Activated CD4-positive, CD25-positive, alpha-beta regulatory T cell (primary cell): ENCODE data around the gene PHLPP2.
A peak's percentile ranks its signal among the peaks of the same experiment; 100 is the strongest.

Source experiments
- DNase-seq, 4 experiments: peaks; one replicate each; lab custom pipeline; 2025; lab: John Stamatoyannopoulos, UW

Gene PHLPP2, protein sequence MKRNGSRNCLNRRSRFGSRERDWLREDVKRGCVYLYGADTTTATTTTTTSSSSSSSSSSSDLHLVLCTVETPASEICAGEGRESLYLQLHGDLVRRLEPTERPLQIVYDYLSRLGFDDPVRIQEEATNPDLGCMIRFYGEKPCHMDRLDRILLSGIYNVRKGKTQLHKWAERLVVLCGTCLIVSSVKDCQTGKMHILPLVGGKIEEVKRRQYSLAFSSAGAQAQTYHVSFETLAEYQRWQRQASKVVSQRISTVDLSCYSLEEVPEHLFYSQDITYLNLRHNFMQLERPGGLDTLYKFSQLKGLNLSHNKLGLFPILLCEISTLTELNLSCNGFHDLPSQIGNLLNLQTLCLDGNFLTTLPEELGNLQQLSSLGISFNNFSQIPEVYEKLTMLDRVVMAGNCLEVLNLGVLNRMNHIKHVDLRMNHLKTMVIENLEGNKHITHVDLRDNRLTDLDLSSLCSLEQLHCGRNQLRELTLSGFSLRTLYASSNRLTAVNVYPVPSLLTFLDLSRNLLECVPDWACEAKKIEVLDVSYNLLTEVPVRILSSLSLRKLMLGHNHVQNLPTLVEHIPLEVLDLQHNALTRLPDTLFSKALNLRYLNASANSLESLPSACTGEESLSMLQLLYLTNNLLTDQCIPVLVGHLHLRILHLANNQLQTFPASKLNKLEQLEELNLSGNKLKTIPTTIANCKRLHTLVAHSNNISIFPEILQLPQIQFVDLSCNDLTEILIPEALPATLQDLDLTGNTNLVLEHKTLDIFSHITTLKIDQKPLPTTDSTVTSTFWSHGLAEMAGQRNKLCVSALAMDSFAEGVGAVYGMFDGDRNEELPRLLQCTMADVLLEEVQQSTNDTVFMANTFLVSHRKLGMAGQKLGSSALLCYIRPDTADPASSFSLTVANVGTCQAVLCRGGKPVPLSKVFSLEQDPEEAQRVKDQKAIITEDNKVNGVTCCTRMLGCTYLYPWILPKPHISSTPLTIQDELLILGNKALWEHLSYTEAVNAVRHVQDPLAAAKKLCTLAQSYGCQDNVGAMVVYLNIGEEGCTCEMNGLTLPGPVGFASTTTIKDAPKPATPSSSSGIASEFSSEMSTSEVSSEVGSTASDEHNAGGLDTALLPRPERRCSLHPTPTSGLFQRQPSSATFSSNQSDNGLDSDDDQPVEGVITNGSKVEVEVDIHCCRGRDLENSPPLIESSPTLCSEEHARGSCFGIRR (N-terminal part only)

GRCh38 chr16:71724320-71724751 is at the start of gene PHLPP2:
Gene PHLPP2 (minus strand): TSS chr16:71724701. CDS start chr16:71714795, 9,906 bp downstream.
- DNase-seq = no peak

DNA sequence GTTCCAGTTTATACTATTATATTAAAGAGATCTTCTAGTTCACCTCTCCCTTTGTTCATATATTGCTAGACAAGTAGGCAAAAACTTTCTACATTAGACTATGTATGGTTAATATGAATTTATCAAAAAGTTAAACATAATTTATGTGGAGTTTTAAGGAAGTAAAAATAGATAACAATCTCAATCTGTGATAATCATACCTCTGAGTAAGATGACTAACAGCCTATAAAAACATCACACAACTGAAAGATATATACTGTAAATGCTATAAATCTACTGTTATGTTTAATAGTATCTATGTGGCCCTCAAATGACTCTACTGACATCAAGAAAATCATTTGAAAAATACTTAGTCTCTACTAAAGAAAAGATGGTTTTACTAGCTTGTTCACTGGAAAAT is 47.1 kb upstream of the PHLPP2 start:
- DNase-seq = no peak

DNA sequence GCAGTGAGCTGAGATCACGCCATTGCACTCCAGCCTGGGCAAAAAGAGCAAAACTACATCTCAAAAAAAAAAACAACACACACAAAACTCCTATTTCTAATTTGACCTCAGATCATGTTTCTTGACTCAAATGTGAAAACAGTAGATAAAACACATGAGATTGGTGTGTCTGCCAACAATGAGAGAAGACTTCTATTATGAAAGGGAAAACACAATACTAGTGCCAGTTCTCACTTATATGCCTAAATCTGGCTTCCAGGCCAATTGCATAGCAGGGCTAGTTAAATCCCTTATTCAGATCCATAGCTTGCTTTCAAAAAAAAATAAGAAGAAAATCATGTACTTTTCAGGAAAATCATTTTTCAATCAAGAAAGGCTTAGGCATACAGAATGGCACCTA is 44.7 kb upstream of the PHLPP2 start:
- no peak for DNase-seq

DNA sequence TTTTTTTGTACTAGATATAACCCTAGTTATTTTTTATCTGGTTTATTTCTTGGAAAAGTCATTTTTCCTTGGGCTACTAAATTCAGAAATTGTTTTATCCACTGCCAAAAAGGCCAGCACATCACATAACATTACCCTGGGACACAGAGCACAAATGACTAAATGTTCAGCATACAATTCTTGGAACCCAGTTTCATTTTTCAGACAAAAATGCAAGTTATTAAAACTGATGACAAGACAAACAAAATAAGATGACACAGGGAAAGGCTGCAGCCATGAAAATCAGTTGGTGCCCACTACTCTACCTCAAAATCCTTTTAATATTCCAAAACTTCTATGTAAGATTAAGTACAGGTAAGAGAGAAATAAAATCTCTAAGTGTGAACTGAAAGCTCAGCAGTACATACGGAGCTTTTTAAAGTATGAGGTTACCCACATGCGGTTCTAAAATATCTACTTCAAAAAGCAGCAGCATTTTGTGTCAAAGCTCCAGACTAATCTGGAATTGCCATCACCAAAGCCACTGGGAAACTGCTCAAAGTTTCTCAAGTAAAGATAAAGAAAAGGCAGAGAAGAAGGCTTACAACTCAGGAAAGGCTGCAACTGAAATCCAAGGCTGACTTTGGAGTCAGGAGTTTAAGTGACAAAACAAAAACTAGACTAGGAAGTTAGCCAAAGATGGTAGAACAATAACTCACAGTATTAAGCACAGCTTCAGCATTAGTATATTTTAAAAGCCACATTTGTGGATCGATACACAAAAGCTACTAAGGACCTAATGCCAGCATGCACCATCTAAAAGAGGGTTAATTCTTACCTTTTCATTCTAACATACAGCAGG is 42.8 kb upstream of the PHLPP2 start:
- DNase-seq = no peak

DNA sequence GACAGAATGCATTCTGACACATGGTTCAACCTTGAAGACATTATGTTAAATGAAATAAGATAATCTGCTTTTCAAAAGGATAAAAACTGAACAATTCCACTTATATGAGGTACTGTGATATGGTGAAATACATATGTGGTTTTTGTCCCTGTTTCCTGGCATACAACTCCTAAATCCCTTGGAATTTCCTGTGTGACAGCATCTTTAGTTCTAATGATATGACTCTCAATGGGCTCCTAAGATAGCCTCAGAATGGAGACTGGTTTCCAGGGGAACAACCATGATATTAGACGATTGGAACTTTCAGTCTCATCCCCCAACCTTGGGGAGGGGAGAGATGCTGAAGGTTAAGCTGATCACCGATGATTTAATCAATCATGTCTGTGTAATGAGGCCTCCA is 37.7 kb upstream of the PHLPP2 start:
- no peak for DNase-seq

GRCh38 chr16:71761097-71761496 is 36.6 kb upstream of the PHLPP2 start:
- no peak for DNase-seq

DNA sequence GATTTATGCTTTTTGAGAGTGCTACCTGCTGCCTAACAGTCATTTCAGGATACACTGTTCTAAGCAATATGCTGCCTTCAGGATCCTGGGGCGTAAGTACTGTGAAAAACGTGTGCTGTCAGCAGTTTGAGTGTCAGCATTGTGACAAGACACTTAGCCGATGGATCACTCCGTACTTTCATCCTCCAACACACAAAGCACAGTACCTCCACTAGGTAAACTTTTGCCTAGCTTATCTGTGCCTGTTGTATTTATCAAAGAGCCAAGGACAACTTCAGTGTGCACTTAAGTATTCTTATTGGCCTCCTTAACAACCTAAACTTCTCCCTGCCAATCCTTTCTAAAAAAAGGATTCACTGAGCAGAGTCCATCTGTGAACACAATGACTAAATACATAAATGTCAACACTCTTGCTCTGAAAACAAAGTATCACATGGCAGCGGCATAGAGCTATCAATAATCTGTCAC is 33.8 kb upstream of the PHLPP2 start:
- DNase-seq = no peak

DNA sequence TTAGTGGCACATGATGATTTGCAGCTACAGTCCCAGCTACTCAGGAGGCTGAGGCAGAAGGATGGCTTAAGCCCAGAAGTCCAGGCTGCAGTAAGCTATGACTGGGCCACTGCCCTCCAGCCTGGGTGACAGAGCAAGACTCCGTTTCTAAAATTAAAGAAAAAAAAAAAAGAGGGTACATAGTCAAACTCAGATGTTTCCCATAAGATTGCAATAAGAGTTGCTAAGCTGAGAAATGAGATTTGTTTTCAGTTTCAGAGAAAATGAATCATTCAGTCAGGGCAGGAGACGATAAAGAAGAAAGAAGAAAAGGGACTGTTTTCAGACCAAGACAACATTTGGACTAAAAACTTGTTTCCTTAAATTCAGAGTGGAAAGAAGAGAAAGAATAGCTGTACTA is 30.2 kb upstream of the PHLPP2 start:
- no peak for DNase-seq

DNA sequence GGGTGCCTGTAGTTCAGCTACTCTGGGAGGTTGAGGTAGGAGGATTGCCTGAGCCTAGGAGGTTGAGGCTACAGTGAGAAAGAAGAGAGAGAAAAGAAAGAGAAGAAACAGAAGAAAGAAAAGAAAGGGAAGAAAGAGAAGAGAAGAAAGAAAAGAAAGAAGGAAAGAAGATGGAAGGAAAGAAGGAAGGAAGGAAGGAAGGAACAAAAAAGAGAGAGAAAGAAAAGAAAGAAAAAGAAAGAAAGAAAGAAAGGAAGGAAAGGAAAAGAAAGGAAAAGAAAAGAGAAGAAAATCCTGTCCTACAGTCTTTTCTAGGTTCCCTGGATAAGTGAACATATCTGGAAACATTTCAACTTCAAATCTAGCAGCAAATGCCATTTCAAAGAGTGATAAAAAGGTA is 29.6 kb upstream of the PHLPP2 start:
- DNase-seq = no peak

DNA sequence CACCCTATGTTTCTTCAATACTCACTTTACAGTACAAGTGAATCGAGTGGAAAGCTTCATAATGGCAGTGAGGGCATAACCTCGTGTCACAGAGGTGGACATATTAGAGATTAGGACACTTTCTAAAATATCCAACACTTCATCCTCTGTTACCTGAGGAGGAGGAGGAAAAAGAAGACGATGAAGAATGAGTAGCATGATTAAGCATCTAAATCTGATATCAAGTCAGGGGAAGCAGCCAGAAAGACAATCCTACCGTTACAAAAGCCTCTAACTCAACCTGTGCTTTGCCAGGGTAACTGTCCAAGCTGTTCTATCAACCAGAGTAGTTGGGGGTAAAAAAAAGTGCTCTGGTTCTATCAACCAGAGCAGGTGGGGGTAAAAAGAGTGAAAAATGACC is 23.7 kb upstream of the PHLPP2 start:
- DNase-seq = no peak

DNA sequence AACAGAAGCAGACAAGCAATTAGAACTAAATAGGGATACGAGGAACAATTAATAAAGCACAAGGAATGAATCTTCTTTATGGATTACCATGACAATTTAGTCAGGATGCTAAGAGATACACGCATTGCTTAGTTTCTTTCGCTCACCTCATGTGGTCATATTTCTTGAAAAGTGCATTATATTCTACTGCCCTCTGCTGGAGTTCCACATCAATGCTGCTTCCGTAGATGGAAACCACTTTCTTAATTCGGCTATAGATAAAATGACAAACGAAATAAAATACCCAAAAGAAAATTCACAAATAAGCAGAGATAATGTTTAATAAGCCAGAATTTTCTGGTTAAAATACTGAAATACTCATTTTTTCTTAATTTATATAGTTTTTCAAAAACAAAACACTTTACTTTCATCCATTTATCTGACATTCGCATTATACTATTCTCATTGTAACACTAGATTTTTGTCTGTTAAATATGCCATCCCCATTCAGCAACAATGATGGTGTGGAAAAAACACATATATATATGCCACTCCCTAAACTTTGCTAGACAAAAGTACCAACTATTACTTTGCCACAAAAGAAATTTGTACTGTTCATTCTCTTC is 22.0 kb upstream of the PHLPP2 start:
- no peak for DNase-seq

DNA sequence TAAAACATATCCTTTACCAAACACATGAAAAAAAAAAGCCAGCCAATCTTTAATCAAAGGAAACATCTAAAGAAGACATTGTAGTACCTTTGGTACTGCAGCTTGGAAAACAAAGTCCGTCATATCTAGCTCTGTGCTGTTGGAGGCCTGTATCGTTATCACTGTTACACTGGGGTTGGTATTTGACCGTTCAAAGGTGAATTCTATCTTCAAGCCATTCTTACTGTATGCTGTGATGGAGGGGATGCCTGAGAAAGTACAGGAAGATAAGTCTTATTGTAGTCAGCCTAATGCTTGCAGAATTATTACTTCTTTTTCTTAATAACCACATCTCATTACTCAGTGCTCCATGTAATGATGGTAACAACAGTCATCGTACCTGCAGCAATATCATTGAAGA is 14.4 kb upstream of the PHLPP2 start:
- no peak for DNase-seq

DNA sequence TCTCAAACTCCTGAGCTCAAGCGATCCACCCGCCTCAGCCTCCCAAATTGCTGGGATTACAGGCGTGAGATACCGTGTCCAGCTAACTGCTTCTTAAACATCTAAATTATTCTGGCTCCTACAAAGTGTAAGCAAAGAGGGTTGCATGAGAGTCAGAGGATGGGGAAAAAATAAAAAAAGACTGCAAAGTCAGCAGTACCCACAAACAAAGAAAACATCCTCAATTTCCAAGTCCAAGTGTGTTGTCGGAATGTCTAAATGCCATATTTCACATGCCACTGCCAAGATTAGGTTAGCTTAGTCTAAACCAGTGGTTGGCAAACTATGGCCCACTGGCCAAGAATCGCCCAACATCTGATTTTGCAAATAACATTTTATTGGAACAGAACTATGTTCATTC is 13.0 kb upstream of the PHLPP2 start:
- DNase-seq = no peak

GRCh38 chr16:71734511-71734910 is 10.0 kb upstream of the PHLPP2 start:
- no peak for DNase-seq

- no peak for DNase-seq
Observed at GRCh38 chr16:71732587-71732986, 8.1 kb upstream of the PHLPP2 start.

DNA sequence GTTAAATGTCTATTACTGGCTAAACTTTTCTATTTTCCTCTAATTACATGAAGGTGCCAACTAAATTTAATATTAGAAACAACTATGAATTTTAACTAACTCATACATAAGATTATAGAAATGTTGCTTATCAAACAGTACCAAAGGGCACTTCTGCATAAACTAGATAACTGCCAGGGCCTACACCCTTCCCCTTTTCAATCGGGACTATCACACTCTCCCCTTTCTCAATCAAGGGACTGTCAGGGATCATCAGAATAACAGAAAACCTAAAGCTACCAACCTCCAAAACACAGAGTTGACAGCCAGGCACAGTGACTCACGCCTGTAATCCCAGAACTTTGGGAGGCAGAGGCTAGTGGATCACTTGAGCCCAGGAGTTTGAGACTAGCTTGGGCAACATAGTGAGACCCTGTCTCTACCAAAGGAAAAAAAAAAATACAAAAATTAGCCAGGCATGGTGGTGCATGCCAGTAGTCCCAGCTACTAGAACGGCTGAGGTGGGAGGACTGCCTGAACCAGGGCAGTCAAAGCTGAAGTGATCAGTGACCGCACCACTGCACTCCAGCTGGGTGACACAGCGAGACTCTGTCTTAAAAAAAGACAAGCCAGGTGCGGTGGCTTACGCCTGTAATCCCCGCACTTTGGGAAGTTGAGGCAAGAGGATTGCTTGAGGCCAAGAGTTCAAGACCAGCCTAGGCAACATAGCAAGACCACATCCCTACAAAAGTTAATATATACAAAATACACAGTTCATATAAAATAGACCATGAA is 3.2 kb upstream of the PHLPP2 start:
- DNase-seq = no peak

- no peak for DNase-seq
Observed at GRCh38 chr16:71726476-71727315, 2.2 kb upstream of the PHLPP2 start.

- peak; percentile 60 to 72 (median 68) for DNase-seq
Observed at GRCh38 chr16:71723537-71724319, 773 bp downstream of the PHLPP2 start.
